Esophagus squamous epithelium (tissue), 5 donors: ENCODE measurements around the gene FAM174C. TPM values are rescaled to one million over a fixed set of nuclear protein-coding genes. Genes with fewer than 3 reads are reported as not detected.

ENCODE experiments used
- DNase-seq: peaks from one replicate; lab custom pipeline; 2025; lab: John Stamatoyannopoulos, UW
- H3K27ac ChIP-seq, 4 donors: fragments of 200-600 bp; sonication (generic); one replicate each; pipeline ENCODE4 v1.5.1; 2016 to 2019; ENCODE audit warnings: mild to moderate bottlenecking in 1 of 4
- H3K27me3 ChIP-seq, 4 donors: fragments of 200-600 bp; sonication (generic); 1 replicate in 3 of 4; 2 replicates in 1 of 4; pipeline versions ENCODE4 v1.5.1 to v1.6.0; 2017 to 2021; ENCODE audit warnings: antibody characterized with exemption in 1 of 4
- H3K36me3 ChIP-seq, 3 donors: fragments of 200-600 bp; sonication (generic); one replicate each; pipeline ENCODE4 v1.5.1; 2016 to 2019
- H3K4me1 ChIP-seq, 3 donors: fragments of 200-600 bp; sonication (generic); one replicate each; pipeline ENCODE4 v1.5.1; 2017 to 2019
- H3K4me3 ChIP-seq, 4 donors: fragments of 200-600 bp; sonication (generic); 1 replicate in 3 of 4; 2 replicates in 1 of 4; pipeline ENCODE4 v1.5.1; 2016 to 2019; ENCODE audit warnings: mild to moderate bottlenecking in 2 of 4, moderate library complexity in 1 of 4
- H3K9me3 ChIP-seq, 3 donors: fragments of 200-600 bp; sonication (generic); one replicate each; pipeline ENCODE4 v1.5.1; 2016 to 2019
- CTCF ChIP-seq, 6 experiments: fragments of 450-650 bp in 4 of 6; fragments of 200-600 bp in 2 of 6; sonication (generic) in 2 of 6; IDR thresholded peaks; one replicate each; pipeline ENCODE4 v1.5.1; 2016 to 2019; ENCODE audit warnings: antibody characterized with exemption in 6 of 6, mild to moderate bottlenecking in 4 of 6, moderate library complexity in 4 of 6
- POLR2A ChIP-seq, 4 donors: fragments of 450-650 bp; IDR thresholded peaks; one replicate each; pipeline ENCODE4 v1.6.1; 2017; ENCODE audit warnings: antibody characterized with exemption in 4 of 4, mild to moderate bottlenecking in 4 of 4, moderate library complexity in 3 of 4
- WGBS, 2 donors: methylation state at CpG; one replicate each; pipeline ENCODE4 v1.1.5; 2018; 5-methylcytosine and 5-hydroxymethylcytosine counted together
- intact Hi-C: fragments of 100-400 bp; cut with DNase I; formaldehyde crosslinking; loops from one replicate; pipeline ENCODE4 v1.15.0; 2022
- total RNA-seq, 4 donors: library from RNA; depleted of rRNA; stranded (reverse); fragments of >200 nt; gene quantifications; one replicate each; pipeline ENCODE4 v1.1.0, GENCODE V29; 2016
- donor health status: DM: yes; HTN: yes; CAD: no.

Gene FAM174C
- total RNA-seq, 4 donors from 2014 or later, result 31.5 to 69.8 (median 50.5) TPM

GRCh38 chr19:1262623-1263123 is 12.7 kb upstream of the FAM174C start:
- no peaks in the 10 kb centered on the region for H3K9me3 ChIP-seq
- intact Hi-C loops, result no loop called here
- peak overlapping the region; percentile 61 to 72 (median 70) for H3K4me3 ChIP-seq
- H3K36me3 ChIP-seq, result peaks cover 0 to 9% (median 0%) of the 10 kb centered on the region in 3 donors
- no peaks in the 10 kb centered on the region for H3K27me3 ChIP-seq
- DNase-seq, result no peak
- peak overlapping the region; percentile 97 to 99 (median 98) for H3K27ac ChIP-seq
- 25 to 26% methylated on average over 5 to 7 of the region's 21 CpGs for WGBS, 2 donors
- peaks cover 76 to 100% (median 79%) of the 10 kb centered on the region in 3 donors for H3K4me1 ChIP-seq
- TF ChIP-seq CTCF (IDR thresholded peaks at IDR 0.05) (no peak), POLR2A (IDR thresholded peaks at IDR 0.05) (no peak)

GRCh38 chr19:1263188-1263587 is 12.1 kb upstream of the FAM174C start:
- Histone ChIP-seq H3K4me1 (peaks cover 76 to 100% (median 79%) of the 10 kb centered on the region in 3 donors), H3K27me3 (no peaks in the 10 kb centered on the region), H3K4me3 (peak overlapping the region in 1 of 4 donors; percentile 72), H3K36me3 (peaks cover 0 to 4% (median 0%) of the 10 kb centered on the region in 3 donors), H3K27ac (peak overlapping the region; percentile 97 to 99 (median 98)), H3K9me3 (no peaks in the 10 kb centered on the region)
- no peak for DNase-seq
- 66 to 77% methylated on average over 2 of the region's 5 CpGs for whole genome bisulfite sequencing, 2 donors
- intact Hi-C loops, result no loop called here
- TF ChIP-seq POLR2A (IDR thresholded peaks at IDR 0.05) (peak in 1 of 4 donors; percentile 10), CTCF (IDR thresholded peaks at IDR 0.05) (no peak)

GRCh38 chr19:1264801-1265614 is 10.3 kb upstream of the FAM174C start:
- H3K27me3 ChIP-seq, result no peaks in the 10 kb centered on the region
- DNase-seq, result no peak
- no peaks in the 10 kb centered on the region for H3K36me3 ChIP-seq
- TF ChIP-seq CTCF (IDR thresholded peaks at IDR 0.05), result no peak
- TF ChIP-seq POLR2A (IDR thresholded peaks at IDR 0.05), result no peak
- H3K27ac ChIP-seq, result peak overlapping the region; percentile 86 to 99 (median 96)
- H3K9me3 ChIP-seq, result no peaks in the 10 kb centered on the region
- intact Hi-C loops, result no loop called here
- peak overlapping the region in 2 of 4 donors; percentile 62 to 70 for H3K4me3 ChIP-seq
- 44% methylated on average over 14 of the region's 26 CpGs; no CpG with 5 or more reads in 1 of the 2 donors for WGBS, 2 donors
- H3K4me1 ChIP-seq, result peaks cover 66 to 94% (median 69%) of the 10 kb centered on the region in 3 donors

GRCh38 chr19:1265615-1266128 is 9.7 kb upstream of the FAM174C start:
- H3K4me1 ChIP-seq, result peaks cover 67 to 94% (median 69%) of the 10 kb centered on the region in 3 donors
- peak overlapping the region; percentile 43 to 70 (median 56) for H3K4me3 ChIP-seq
- no peak for DNase-seq
- intact Hi-C loops, result loop anchor here (2.0 kb wide), 1 partner anchor 21 kb away; no protein-coding TSS in a partner anchor
- peaks cover 0 to 6% (median 0%) of the 10 kb centered on the region in 3 donors for H3K36me3 ChIP-seq
- no peaks in the 10 kb centered on the region for H3K27me3 ChIP-seq
- WGBS, 2 donors, result 0% methylated on average over 2 of the region's 28 CpGs; no CpG with 5 or more reads in 1 of the 2 donors
- TF ChIP-seq POLR2A (IDR thresholded peaks at IDR 0.05) (peak in 1 of 4 donors; percentile 5), CTCF (IDR thresholded peaks at IDR 0.05) (no peak)
- peak overlapping the region; percentile 86 to 99 (median 96) for H3K27ac ChIP-seq
- H3K9me3 ChIP-seq, result no peaks in the 10 kb centered on the region
